Mesenchymal stem cell (in vitro differentiated cells and primary cell): ENCODE data around the gene FAM177A1.

Experiments
- DNase-seq: peaks from one replicate; pipeline ENCODE4 v3.0.0-alpha.2; 2013
- H2AFZ ChIP-seq: one replicate; pipeline ENCODE4 v1.6.1; 2013; ENCODE audit warnings: low read depth, mild to moderate bottlenecking, control low read depth, inconsistent platforms, low read length, moderate library complexity
- H2AK5ac ChIP-seq: 2 replicates; pipeline ENCODE4 v1.6.1; 2013; ENCODE audit warnings: low read length, moderate library complexity, mild to moderate bottlenecking, inconsistent platforms; ENCODE audit not compliant: severe bottlenecking
- H2BK120ac ChIP-seq: one replicate; pipeline ENCODE4 v1.6.1; 2013; ENCODE audit warnings: low read depth, mild to moderate bottlenecking, inconsistent platforms, low read length, moderate library complexity
- H2BK12ac ChIP-seq, 2 experiments: one replicate each; pipeline ENCODE4 v1.6.1; 2013; ENCODE audit warnings: inconsistent platforms in 2 of 2, low read length in 2 of 2, mild to moderate bottlenecking in 2 of 2, moderate library complexity in 2 of 2, control low read depth in 1 of 2
- H2BK15ac ChIP-seq: one replicate; pipeline ENCODE4 v1.6.1; 2013; ENCODE audit warnings: mild to moderate bottlenecking, low read depth, inconsistent platforms; ENCODE audit not compliant: poor library complexity, severe bottlenecking
- H2BK5ac ChIP-seq: 2 replicates; pipeline ENCODE4 v1.6.1; 2013; ENCODE audit warnings: low read depth, mild to moderate bottlenecking, low read length, control low read depth, inconsistent platforms; ENCODE audit not compliant: poor library complexity, severe bottlenecking
- H3K14ac ChIP-seq, 2 experiments: one replicate each; pipeline ENCODE4 v1.6.1; 2013; ENCODE audit warnings: inconsistent platforms in 2 of 2, low read length in 2 of 2, control low read depth in 1 of 2, mild to moderate bottlenecking in 1 of 2, moderate library complexity in 1 of 2
- H3K18ac ChIP-seq, 2 experiments: one replicate each; pipeline ENCODE4 v1.6.1; 2013; ENCODE audit warnings: inconsistent platforms in 2 of 2, low read length in 2 of 2, control low read depth in 1 of 2, low read depth in 1 of 2, mild to moderate bottlenecking in 1 of 2
- H3K23ac ChIP-seq, 2 experiments: one replicate each; pipeline ENCODE4 v1.6.1; 2013; ENCODE audit warnings: inconsistent platforms in 2 of 2, low read length in 2 of 2, mild to moderate bottlenecking in 2 of 2, moderate library complexity in 2 of 2, control low read depth in 1 of 2
- H3K27ac ChIP-seq: 2 replicates; pipeline ENCODE4 v1.5.1; 2013; ENCODE audit warnings: mild to moderate bottlenecking, moderate library complexity, low read length, control low read depth, inconsistent platforms; ENCODE audit not compliant: poor library complexity, severe bottlenecking
- H3K27me3 ChIP-seq, 2 experiments: 2 replicates each; pipeline versions ENCODE4 v1.6.1 to v1.7.0; 2013; ENCODE audit warnings: low read length in 2 of 2, mild to moderate bottlenecking in 2 of 2, moderate library complexity in 2 of 2, control low read depth in 1 of 2, inconsistent platforms in 1 of 2; ENCODE audit not compliant: control insufficient read depth in 1 of 2, insufficient read depth in 1 of 2
- H3K36me3 ChIP-seq, 2 experiments: 2 replicates each; pipeline versions ENCODE4 v1.6.1 to v1.7.0; 2013; ENCODE audit warnings: low read length in 2 of 2, control low read depth in 1 of 2, inconsistent platforms in 1 of 2, low read depth in 1 of 2, mild to moderate bottlenecking in 1 of 2; ENCODE audit not compliant: insufficient read depth in 2 of 2, control insufficient read depth in 1 of 2
- H3K4ac ChIP-seq, 2 experiments: one replicate each; pipeline ENCODE4 v1.6.1; 2013; ENCODE audit warnings: inconsistent platforms in 2 of 2, low read length in 2 of 2, mild to moderate bottlenecking in 2 of 2, moderate library complexity in 2 of 2, control low read depth in 1 of 2, low read depth in 1 of 2
- H3K4me1 ChIP-seq: 2 replicates; pipeline ENCODE4 v1.6.1; 2013; ENCODE audit warnings: low read depth, low read length, control low read depth; ENCODE audit not compliant: control insufficient read depth, insufficient read depth
- H3K4me2 ChIP-seq: 2 replicates; pipeline ENCODE4 v1.6.1; 2013; ENCODE audit warnings: low read length, mild to moderate bottlenecking, inconsistent platforms; ENCODE audit not compliant: poor library complexity, severe bottlenecking
- H3K4me3 ChIP-seq, 2 experiments: 2 replicates each; pipeline versions ENCODE4 v1.5.1 to v1.7.0; 2013; ENCODE audit warnings: low read length in 2 of 2, mild to moderate bottlenecking in 2 of 2, control low read depth in 1 of 2, low read depth in 1 of 2; ENCODE audit not compliant: insufficient read depth in 1 of 2
- H3K79me1 ChIP-seq: replicated peaks from 2 replicates; pipeline ENCODE4 v1.6.1; 2013; ENCODE audit warnings: mild to moderate bottlenecking, control low read depth, low read length, inconsistent platforms; ENCODE audit not compliant: poor library complexity, severe bottlenecking
- H3K9ac ChIP-seq: 2 replicates; pipeline ENCODE4 v1.7.0; 2013; ENCODE audit warnings: mild to moderate bottlenecking, low read length, moderate library complexity
- H3K9me3 ChIP-seq: 2 replicates; pipeline ENCODE4 v1.7.0; 2013; ENCODE audit warnings: mild to moderate bottlenecking, low read length; ENCODE audit not compliant: control insufficient read depth
- H4K8ac ChIP-seq: one replicate; pipeline ENCODE4 v1.6.1; 2013; ENCODE audit warnings: inconsistent platforms, mild to moderate bottlenecking, low read length, moderate library complexity
- H4K91ac ChIP-seq: one replicate; pipeline ENCODE4 v1.6.1; 2013; ENCODE audit warnings: mild to moderate bottlenecking, low read length, inconsistent platforms
- WGBS: methylation state at CpG from one replicate; pipeline ENCODE4 v1.1.7; 2013; ENCODE audit warnings: mixed read lengths; 5-methylcytosine and 5-hydroxymethylcytosine counted together

FAM177A1 gene

GRCh38 chr14:35072226-35072625 lies 26.2 kb downstream of the FAM177A1 start:
- H3K27me3 ChIP-seq = no peaks in the 10 kb centered on the region
- no peak overlapping the region for H3K27ac ChIP-seq
- no peak overlapping the region for H2AK5ac ChIP-seq
- WGBS = 100% methylated on average over 1 of the region's 3 CpGs
- H3K4me2 ChIP-seq = no peak overlapping the region
- H3K79me1 ChIP-seq = peaks cover 16% of the 10 kb centered on the region
- no peak overlapping the region for H2BK120ac ChIP-seq
- H3K18ac ChIP-seq = no peak overlapping the region
- no peak overlapping the region for H2BK12ac ChIP-seq
- no peak overlapping the region for H3K9ac ChIP-seq
- H4K8ac ChIP-seq = no peak overlapping the region
- no peak overlapping the region for H3K23ac ChIP-seq
- no peak overlapping the region for H3K14ac ChIP-seq
- H3K36me3 ChIP-seq = peaks cover 16 to 54% of the 10 kb centered on the region in 2 experiments
- no peaks in the 10 kb centered on the region for H3K4me1 ChIP-seq
- no peaks in the 10 kb centered on the region for H3K9me3 ChIP-seq
- no peak overlapping the region for H2AFZ ChIP-seq
- no peak for DNase-seq
- H3K4ac ChIP-seq = no peak overlapping the region
- no peak overlapping the region for H3K4me3 ChIP-seq
- H2BK5ac ChIP-seq = no peak overlapping the region
- H4K91ac ChIP-seq = no peak overlapping the region
- no peak overlapping the region for H2BK15ac ChIP-seq

GRCh38 chr14:35073486-35073885 lies 27.4 kb downstream of the FAM177A1 start:
- no peak overlapping the region for H2BK120ac ChIP-seq
- H3K23ac ChIP-seq = no peak overlapping the region
- H2BK12ac ChIP-seq = no peak overlapping the region
- H3K4me3 ChIP-seq = no peak overlapping the region
- H3K27ac ChIP-seq = no peak overlapping the region
- no peak overlapping the region for H3K14ac ChIP-seq
- no peak for DNase-seq
- H3K27me3 ChIP-seq = no peaks in the 10 kb centered on the region
- no peak overlapping the region for H3K18ac ChIP-seq
- no peak overlapping the region for H3K4ac ChIP-seq
- H2AFZ ChIP-seq = no peak overlapping the region
- no peaks in the 10 kb centered on the region for H3K9me3 ChIP-seq
- no peak overlapping the region for H2AK5ac ChIP-seq
- H4K91ac ChIP-seq = no peak overlapping the region
- H3K36me3 ChIP-seq = peaks cover 15 to 51% of the 10 kb centered on the region in 2 experiments
- H3K4me2 ChIP-seq = no peak overlapping the region
- H2BK15ac ChIP-seq = no peak overlapping the region
- no peak overlapping the region for H4K8ac ChIP-seq
- 100% methylated on average over 1 of the region's 1 CpG for WGBS
- no peaks in the 10 kb centered on the region for H3K4me1 ChIP-seq
- H3K9ac ChIP-seq = no peak overlapping the region
- no peak overlapping the region for H2BK5ac ChIP-seq
- peaks cover 13% of the 10 kb centered on the region for H3K79me1 ChIP-seq

DNA sequence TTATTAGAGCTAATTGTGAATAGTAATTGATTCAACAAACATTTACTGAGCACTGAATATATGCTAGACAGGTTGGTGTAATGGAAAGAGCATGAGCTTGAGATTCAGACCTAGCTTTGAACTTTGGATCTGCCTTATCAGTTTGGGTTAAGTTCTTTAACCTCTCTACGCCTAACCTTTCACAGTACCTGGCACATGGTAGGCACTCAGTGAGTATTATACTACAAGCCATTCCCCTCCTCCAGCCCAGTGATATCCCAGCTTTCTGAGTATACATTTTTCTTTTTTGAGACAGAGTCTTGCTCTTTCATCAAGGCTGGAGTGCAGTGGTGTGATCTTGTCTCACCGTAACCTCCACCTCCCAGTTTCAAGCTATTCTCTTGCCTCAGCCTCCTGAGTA lies 32.0 kb downstream of the FAM177A1 start:
- Histone ChIP-seq H2BK120ac (no peak overlapping the region), H3K14ac (no peak overlapping the region), H3K4me1 (no peaks in the 10 kb centered on the region), H3K9ac (no peak overlapping the region), H3K4me3 (no peak overlapping the region), H2BK5ac (no peak overlapping the region), H3K23ac (no peak overlapping the region), H4K91ac (no peak overlapping the region), H2AFZ (no peak overlapping the region), H2BK15ac (no peak overlapping the region), H4K8ac (no peak overlapping the region), H3K4ac (no peak overlapping the region), H3K36me3 (peaks cover 5 to 72% of the 10 kb centered on the region in 2 experiments), H3K27me3 (no peaks in the 10 kb centered on the region), H3K79me1 (peaks cover 2% of the 10 kb centered on the region), H3K18ac (no peak overlapping the region), H3K9me3 (no peaks in the 10 kb centered on the region), H3K27ac (no peak overlapping the region), H3K4me2 (no peak overlapping the region), H2BK12ac (no peak overlapping the region), H2AK5ac (no peak overlapping the region)
- no peak for DNase-seq
- WGBS = 94% methylated on average over 1 of the region's 2 CpGs

DNA sequence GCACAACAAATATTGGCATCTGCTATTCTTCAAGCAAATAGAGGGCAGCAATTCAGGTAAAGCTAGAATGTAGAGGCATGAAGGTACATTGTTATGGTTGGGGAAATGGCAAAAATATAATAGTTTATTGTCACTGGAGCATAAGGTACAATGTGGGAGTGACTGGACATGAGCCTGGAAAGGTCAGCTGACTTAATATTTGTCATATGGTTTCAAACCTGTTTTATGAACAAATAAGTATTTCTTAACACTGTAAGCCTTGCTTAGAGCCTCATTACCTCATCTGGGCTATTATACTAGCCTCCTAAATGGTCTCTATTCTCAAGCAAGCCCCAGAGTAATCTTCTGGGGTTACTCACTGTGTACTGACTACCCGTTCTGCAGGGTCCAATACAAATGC lies 33.7 kb downstream of the FAM177A1 start:
- no peak overlapping the region for H2AFZ ChIP-seq
- no peak overlapping the region for H3K27ac ChIP-seq
- no peak overlapping the region for H2BK15ac ChIP-seq
- no peak overlapping the region for H2BK120ac ChIP-seq
- H2BK5ac ChIP-seq = no peak overlapping the region
- H3K9me3 ChIP-seq = no peaks in the 10 kb centered on the region
- no peak overlapping the region for H3K4me3 ChIP-seq
- H3K27me3 ChIP-seq = no peaks in the 10 kb centered on the region
- H3K36me3 ChIP-seq = peaks cover 9 to 74% of the 10 kb centered on the region in 2 experiments
- H3K9ac ChIP-seq = no peak overlapping the region
- H2AK5ac ChIP-seq = no peak overlapping the region
- H4K91ac ChIP-seq = no peak overlapping the region
- no peak overlapping the region for H3K4me2 ChIP-seq
- no peak overlapping the region for H4K8ac ChIP-seq
- peaks cover 1% of the 10 kb centered on the region for H3K79me1 ChIP-seq
- no peaks in the 10 kb centered on the region for H3K4me1 ChIP-seq
- no peak overlapping the region for H3K18ac ChIP-seq
- DNase-seq = no peak
- H3K4ac ChIP-seq = no peak overlapping the region
- H3K14ac ChIP-seq = no peak overlapping the region
- no peak overlapping the region for H2BK12ac ChIP-seq
- H3K23ac ChIP-seq = no peak overlapping the region
- 100% methylated on average over 1 of the region's 1 CpG for WGBS
